RWPE1 (cell line): ENCODE data around the gene GRID1.

Experiments used
- CTCF ChIA-PET: fragments of 350-600 bp; sonication (Branson Sonifier 250); formaldehyde crosslinking; extraction: SDS; loops from one replicate; lab custom pipeline; 2021; lab: Yijun Ruan, JAX
- POLR2A ChIA-PET: fragments of 400-600 bp; formaldehyde crosslinking; extraction: SDS; loops from one replicate; lab custom pipeline; 2020; ENCODE audit warnings: antibody characterized with exemption; ENCODE audit not compliant: low non-redundant PET; lab: Yijun Ruan, JAX
- DNase-seq: peaks from one replicate; pipeline ENCODE4 v3.0.0; 2012; ENCODE audit warnings: low spot score
- H3K27ac ChIP-seq: fragments of 450-650 bp; 2 replicates; pipeline ENCODE4 v1.5.1; 2017
- CTCF ChIP-seq: fragments of 450-650 bp; conservative IDR thresholded peaks from 2 replicates; pipeline ENCODE4 v1.5.1; 2017; ENCODE audit warnings: low read depth, mild to moderate bottlenecking

The GRID1 gene

GRCh38 chr10:86153751-86154150 is 212.8 kb downstream of the GRID1 start:
- ChIA-PET POLR2A (interaction anchor here (0.8 kb wide), 1 partner anchor 14 kb away, joined by 4 read pairs; no protein-coding TSS in a partner anchor), CTCF (no interaction called here)
- H3K27ac ChIP-seq: no peak overlapping the region
- no peak for TF ChIP-seq CTCF
- no peak for DNase-seq

- POLR2A ChIA-PET: interaction anchor here (0.8 kb wide), 1 partner anchor 14 kb away, joined by 4 read pairs; no protein-coding TSS in a partner anchor
Observed at GRCh38 chr10:86152911-86153310, 213.7 kb downstream of the GRID1 start.

GRCh38 chr10:86152354-86152753 is 214.2 kb downstream of the GRID1 start:
- ChIA-PET POLR2A (no interaction called here), CTCF (no interaction called here)
- H3K27ac ChIP-seq: no peak overlapping the region
- TF ChIP-seq CTCF: no peak
- DNase-seq: no peak

More at GRCh38 chr10:86152911-86153310, 213.7 kb downstream of the GRID1 start:
- CTCF ChIA-PET: no interaction called here
- H3K27ac ChIP-seq: no peak overlapping the region
- no peak for DNase-seq
- no peak for TF ChIP-seq CTCF

GRCh38 chr10:86151613-86152012 is 215.0 kb downstream of the GRID1 start:
- POLR2A ChIA-PET: no interaction called here
- CTCF ChIA-PET: no interaction called here
- H3K27ac ChIP-seq: no peak overlapping the region
- DNase-seq: no peak
- no peak for TF ChIP-seq CTCF

GRCh38 chr10:86149257-86149656 is 217.3 kb downstream of the GRID1 start:
- CTCF ChIA-PET: no interaction called here
- no peak for TF ChIP-seq CTCF
- H3K27ac ChIP-seq: no peak overlapping the region
- DNase-seq: no peak
- POLR2A ChIA-PET: no interaction called here

GRCh38 chr10:86148117-86148516 is 218.5 kb downstream of the GRID1 start:
- no peak for TF ChIP-seq CTCF
- ChIA-PET CTCF (interaction anchor here (0.7 kb wide), 1 partner anchor 147 kb away, joined by 3 read pairs; no protein-coding TSS in a partner anchor), POLR2A (no interaction called here)
- no peak overlapping the region for H3K27ac ChIP-seq
- DNase-seq: no peak
